GM18517 (cell line): ENCODE results near the gene ZNF609.

Experiments
- ATAC-seq: cut with Tn5 transposase; IDR thresholded peaks from one replicate; pipeline ENCODE4 v1.9.1; 2021; ENCODE audit warnings: mild to moderate bottlenecking, moderate library complexity; ENCODE audit not compliant: unreplicated experiment

The ZNF609 gene, protein sequence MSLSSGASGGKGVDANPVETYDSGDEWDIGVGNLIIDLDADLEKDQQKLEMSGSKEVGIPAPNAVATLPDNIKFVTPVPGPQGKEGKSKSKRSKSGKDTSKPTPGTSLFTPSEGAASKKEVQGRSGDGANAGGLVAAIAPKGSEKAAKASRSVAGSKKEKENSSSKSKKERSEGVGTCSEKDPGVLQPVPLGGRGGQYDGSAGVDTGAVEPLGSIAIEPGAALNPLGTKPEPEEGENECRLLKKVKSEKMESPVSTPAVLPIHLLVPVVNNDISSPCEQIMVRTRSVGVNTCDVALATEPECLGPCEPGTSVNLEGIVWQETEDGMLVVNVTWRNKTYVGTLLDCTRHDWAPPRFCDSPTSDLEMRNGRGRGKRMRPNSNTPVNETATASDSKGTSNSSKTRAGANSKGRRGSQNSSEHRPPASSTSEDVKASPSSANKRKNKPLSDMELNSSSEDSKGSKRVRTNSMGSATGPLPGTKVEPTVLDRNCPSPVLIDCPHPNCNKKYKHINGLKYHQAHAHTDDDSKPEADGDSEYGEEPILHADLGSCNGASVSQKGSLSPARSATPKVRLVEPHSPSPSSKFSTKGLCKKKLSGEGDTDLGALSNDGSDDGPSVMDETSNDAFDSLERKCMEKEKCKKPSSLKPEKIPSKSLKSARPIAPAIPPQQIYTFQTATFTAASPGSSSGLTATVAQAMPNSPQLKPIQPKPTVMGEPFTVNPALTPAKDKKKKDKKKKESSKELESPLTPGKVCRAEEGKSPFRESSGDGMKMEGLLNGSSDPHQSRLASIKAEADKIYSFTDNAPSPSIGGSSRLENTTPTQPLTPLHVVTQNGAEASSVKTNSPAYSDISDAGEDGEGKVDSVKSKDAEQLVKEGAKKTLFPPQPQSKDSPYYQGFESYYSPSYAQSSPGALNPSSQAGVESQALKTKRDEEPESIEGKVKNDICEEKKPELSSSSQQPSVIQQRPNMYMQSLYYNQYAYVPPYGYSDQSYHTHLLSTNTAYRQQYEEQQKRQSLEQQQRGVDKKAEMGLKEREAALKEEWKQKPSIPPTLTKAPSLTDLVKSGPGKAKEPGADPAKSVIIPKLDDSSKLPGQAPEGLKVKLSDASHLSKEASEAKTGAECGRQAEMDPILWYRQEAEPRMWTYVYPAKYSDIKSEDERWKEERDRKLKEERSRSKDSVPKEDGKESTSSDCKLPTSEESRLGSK (N-terminal part only)

DNA sequence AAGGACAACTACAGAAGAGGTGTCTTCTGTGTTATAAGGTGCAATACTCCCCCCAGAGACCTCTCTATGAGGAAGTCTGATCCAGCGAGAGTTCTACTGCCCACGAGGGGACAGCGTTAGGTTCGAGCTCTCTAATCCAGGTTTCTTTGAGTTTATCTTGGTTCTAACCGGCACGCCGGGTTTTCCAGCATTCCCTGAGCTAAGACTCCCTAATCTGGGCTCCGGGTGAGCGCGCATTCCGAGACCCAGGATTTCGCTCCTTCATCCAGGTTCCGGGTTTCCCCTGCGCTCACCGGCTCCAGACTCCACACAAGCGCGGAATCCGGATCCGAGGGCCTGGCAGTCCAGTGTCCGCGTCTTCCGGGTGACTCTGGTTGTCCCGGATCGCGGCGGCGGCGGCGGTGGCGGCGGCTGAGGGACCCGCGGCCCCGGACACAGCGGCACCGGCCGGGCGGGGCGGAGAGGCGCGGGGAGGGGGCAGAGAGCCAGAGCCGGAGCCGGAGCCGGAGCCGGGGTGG lies at the start of gene ZNF609:
TSS of gene ZNF609 (plus strand) at position 373 of the 518 bp plus-strand sequence. CDS start 38,842 bp downstream, outside the sequence.
- no peak for ATAC-seq

DNA sequence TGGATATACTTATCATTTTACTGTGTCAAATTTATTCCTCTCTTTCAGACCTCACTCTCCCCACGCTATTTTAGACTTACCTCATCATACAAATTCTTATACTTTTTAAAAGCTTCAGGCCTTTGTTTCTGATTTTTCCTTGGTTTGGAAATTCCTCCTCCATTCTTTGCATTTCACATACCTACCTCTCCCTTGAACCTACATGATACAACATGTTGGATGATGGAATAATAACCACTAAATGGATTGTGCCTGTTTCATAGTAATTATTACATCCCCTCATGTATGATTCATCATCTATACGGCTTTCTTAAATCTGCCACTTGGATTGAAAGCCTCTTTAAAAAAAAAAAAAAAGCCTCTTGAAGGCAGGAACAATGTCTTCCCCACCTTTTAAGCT lies 48.2 kb upstream of the ZNF609 start:
- no peak for ATAC-seq

DNA sequence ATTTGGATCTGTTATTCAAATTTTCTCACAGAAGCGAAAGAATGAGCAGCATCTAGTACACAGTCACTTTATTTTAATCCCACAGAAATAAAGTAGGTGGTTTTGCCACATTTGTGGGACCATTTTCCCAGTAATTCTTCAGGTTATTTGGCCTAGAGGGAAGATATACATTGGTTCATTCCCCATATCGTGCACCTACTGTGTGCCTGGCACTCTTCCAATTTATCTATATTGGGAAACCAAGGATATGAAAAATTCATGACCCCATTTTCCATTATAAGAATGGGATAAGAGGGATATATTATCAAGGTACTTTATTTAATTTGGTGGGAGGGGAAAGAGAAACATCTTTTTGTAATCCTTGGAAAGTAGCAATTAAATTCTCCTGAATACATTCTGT lies 37.7 kb upstream of the ZNF609 start:
- ATAC-seq, result no peak

DNA sequence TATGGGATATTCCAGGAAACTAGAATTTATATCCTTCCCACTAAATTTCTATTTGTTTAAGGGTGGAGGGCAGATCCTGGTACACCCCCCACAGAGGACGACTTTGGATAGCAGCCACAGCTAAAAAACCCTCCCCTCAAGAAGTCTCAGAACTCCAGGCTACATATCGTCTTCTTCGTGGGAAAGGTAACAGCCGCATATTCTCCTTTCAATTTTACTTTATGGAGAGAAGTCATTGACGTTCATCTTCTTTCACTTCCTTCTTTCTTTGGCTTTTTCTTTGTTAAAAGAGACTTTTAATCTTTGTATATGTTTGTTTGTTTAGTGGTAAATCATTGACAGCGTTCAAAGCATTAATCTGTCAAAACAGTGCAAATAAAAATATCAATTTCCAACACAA lies 36.4 kb upstream of the ZNF609 start:
- peak; percentile 49 for ATAC-seq

DNA sequence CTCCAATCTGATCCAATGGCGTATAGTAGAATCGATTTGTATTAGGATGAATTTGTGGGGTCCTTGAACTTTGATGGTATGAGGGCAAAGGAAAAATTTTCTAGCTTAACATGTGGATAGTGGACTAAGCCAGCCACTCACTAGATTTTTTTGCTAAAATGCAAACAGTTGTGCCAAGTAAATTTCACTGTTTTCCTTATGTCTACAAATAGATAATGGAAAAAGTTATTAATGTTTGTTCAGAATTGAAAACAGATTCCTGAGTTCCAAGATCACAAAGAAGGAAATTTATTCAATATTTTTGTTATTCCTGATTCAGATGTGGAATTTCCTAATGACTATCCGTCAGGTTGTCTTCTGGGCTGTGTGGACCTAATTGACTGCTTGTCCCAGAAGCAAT lies 35.2 kb upstream of the ZNF609 start:
- no peak for ATAC-seq

DNA sequence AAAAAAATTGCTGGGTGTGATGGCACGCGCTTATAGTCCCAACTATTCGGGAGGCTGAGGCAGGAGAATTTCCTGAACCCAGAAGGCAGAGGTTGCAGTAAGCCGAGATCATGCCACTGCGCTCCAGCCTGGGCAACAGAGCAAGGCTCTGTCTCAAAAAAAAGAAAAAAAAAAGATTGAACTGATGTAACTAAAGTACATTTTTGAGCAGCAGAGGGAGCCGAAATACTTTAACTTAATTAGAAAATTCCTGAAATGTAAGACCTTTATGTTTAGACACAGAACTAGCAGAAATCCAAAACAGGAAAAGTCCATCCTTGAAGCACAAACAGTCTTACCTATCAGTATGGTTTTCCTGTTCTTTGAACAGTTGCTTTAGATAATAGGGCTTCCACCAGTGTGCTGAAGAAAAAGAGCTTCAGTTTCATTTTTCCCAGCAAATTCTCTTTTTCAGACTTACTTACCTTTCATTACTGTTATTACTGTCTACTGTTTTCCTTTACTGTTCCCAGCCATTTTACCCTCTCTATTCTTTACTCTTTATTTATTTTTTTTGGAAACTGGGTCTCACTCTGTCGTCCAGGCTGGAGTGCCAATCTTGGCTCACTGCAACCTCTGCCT lies 33.4 kb upstream of the ZNF609 start:
- no peak for ATAC-seq

DNA sequence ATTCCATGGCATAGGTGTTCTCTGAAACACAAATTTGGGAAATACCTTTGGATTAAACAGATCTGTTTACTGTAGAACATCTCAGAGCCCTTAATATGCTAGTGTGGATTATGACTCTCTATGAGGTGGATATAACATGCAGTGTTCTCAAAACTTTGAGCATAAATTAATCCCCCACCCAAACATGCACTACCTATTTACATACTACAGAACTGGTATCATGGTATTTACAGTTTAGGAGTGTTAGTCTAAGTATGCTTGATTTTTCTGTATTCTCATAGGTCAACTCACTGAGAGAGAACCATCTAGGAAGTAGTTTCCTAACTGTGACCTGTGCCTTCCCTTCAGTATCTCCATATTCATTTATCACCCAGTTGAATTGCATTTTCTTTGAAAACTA lies 30.9 kb upstream of the ZNF609 start:
- no peak for ATAC-seq

DNA sequence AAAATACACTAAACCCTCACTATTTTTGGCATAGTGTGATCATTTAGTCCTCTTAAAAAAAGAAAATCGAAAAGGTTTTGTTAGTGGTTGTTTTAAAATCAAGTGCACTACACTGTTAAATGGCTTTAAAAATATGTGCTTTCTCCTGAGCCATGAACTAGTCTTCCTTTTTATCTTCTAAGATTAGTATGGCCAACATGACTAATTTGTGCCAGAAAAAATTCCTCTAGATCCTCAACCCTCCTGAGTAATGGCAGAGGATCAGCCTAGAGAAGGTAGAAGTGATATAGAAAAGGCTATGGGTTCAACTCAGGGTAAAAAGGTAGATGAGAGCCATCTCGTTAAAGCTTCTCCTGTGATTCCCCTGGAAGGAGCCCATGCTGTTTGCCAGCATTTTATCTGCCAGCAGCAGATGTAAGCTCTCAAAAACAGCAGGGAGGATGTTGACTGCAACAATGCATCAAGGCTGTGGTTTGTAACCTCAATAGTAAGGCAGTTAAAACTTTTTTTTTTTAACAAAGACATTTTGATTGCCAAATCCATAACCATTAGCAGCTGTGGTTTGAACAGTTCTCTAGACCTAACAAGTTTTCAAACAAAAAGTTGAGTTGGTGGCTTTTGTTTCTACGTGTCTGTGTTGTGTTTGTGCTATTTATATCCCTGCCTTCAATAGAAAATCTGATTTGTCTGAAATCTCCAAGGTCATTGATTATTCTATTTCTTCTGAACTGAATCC lies 30.2 kb upstream of the ZNF609 start:
- ATAC-seq, result no peak

DNA sequence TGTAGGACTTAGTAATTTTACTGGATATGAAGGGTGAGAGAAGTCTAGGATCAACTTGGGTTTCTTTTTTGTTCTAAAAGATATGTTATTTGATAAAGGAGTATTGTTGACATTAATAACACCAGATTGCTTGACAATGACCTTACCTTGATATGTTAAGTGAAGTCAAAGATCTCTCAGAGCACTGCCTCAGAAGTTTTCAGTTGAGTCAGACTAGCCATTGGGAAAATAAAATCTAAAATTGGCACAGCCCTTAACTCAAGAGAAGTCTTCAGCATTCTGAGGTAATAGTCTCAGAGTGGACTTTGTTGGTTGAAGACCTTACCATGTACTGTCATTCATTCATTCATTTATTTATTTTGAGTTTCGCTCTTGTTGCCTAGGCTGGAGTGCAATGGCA lies 22.4 kb upstream of the ZNF609 start:
- no peak for ATAC-seq

DNA sequence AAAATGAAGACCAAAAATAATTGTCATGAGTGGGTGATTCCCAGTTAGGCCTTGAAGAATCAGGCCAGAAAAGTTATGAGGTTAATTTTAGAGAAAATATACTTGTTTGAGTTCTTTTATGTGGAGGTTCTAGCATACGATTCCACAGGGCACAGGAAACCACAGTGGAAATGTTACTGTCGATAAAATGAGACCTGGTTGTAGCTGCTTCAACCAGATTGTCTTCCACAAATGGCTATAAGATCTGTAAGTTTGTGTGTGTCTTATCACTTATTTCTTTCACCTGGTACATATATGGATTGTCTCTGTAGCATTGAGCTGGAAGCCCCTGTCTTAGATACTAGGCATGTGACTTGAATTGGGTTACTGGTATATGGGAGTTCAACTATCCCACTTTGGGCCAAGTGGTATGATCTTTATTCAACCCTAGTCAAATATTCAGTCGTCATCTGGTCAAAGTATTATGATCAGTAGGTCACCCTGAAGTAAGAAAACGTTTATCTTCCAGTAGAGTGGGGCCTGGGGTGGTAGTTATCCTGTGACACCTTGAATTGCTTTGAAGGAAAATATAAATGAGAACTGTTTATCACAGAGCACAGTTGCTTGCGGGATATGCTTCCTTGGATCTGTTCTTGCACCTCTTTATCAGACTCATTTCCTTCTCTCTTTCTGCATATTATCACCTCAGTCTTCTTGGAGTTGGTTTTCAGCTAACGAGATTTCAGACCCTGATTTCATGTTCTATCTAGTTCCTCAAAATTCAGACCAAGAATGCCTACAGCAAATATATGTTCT lies 21.5 kb upstream of the ZNF609 start:
- no peak for ATAC-seq

DNA sequence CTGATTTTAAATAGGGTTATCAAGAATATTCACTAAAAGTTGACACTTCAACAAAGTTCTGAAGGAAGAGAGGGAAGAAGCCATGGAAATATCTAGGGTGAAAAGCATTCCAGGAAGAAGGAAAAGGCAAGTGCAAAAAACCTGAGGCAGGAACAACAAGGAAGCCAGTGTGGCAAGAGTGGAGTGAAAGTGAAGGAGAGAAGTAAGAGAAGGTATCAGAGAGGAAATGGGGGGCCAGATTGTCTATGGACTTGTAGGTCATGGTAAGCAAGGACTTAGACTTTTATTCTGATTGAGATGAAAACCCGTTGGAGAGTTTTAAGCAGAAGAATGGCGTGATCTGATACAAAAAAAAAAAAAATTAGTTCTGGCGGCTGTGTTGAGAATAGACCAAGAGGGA lies 18.5 kb upstream of the ZNF609 start:
- ATAC-seq, result no peak

DNA sequence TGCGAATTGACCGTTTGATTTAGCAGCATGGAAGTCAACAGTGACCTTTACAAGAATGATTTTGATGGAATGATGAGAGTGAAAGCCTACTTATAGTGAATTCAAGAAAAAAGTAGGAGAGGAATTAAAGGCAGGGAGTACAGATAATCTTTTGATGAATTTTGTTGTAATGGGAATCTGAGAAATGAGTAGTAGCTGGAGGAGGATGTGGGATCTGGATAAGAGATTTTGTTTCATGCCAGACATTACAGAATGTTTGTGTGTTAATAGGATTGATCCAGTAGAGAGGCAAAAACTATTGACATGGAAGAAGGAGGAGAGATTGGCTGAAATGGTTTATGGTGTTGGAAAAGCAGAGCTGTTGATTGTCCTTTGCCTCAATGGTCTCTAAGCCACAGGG lies 17.4 kb upstream of the ZNF609 start:
- no peak for ATAC-seq

DNA sequence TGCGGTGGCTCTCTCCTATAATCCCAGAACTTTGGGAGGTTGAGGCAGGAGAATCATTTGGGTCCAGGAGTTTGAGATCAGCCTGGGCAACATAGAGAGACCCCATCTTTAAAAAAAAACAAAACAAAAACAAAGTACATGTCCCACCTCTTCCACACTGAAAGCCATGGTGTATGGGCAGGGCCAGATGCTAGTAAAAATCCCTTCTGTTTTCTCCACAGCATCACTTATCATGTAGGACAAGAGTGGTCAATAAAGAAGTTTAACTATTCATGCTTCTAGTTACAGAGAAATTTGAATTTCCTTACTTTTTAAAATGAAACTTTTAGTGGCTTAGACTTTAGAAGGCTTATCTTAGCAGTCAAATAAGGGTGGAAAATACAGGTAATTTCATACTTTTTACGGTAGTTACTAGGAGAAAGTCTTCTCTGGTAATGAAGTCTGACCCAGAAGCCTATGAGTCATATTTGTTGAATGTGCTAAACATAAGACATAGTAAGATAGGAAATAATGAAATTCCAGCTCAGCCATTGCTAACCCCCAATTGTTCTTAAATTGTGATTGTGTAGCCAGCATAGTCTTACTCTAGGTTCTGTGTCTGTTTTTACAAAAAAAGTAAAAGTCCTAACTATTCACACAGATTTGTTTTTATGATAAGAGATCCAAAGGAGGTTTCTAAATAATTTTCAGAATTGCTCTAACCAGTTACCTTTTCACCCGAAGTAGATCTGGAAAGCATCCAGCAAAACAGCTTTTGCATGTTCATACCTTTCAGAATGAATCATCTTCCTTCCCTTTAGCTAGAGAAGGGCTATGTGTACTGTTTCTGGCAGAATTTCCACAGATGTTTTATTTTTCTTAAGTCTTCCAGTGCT lies 16.4 kb upstream of the ZNF609 start:
- ATAC-seq, result no peak

DNA sequence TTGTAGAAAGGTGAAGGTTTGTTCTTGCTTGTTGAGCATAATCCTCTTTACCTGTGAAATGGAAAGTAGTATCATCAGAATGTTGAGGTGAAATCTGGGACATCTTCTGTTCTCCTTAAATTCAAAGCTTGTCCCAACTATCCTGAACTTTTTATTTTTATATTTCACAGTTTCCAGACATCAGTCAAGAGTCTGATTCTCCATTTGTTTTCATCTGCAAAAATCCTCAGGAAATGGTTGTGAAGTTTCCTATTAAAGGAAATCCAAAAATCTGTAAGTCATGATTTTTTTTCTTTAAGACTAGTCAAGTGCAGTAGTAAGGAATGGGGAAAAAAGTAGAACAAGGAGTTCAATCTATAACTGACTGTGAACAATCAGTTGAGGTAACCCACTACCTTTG lies 15.5 kb upstream of the ZNF609 start:
- ATAC-seq, result no peak

DNA sequence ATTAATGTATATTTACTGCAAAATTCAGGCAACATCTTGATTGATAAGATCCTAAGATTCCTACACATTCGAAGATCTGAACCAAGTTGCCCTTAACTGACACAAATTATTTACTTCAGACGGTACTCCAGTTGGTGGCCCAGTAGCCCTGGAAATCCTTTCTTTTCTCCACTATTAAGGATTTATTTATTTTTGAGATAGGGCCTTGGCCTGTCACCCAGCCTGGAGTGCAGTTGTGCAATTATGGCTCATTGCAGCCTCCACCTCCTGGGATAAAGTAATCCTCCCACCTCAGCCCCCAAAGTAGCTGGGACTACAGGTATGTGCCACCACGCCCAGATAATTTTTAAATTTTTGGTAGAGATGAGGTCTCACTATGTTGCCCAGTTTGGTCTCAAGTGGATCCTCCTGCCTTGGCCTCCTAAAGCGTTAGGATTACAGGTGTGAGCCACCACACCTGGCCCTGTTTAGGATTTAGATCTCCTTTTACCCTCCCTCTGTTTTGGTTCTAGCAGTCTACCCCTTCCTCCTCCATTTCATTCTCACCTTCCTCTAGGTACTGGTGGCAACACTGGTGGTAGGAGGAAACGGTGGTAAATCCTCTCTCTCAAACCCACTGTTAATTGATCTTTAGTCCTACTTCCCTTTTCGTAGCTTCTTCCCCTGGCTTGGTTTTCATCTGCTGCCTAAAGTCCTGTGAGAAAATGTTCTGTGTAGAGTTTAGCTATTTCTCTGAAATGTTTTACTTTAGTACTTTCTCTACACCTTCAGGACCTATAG lies 12.7 kb upstream of the ZNF609 start:
- no peak for ATAC-seq

DNA sequence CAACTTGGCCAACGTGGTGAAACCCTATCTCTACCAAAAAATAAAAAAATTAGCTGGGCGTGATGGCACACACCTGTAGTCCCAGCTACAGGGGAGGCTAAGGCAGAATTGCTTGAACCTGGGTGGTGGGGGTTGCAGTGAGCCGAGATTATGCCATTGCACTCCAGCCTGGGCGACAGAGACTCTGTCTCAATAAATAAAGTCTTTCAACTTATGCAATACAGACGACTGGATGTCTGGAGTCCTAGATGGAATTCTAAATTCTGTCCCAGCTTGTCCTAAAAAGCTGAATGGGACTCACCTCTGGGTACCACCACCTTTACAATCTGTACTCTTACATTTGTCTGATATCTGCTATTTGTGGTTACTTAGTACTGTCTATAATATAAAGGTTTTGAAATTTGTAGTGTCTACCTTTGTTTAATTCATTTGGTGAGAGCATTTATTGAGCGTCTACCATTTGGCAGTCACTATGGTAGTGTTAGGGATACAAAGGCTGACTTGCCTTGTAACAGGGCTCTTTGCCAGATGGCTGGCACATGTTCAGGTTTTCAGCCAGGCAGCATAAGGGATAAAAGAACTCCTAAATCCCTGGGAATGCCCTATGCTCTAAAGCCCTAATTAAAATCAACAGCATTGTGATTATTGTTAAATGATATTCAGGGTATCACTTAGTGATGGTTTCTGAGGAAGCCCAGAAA lies 7.2 kb upstream of the ZNF609 start:
- no peak for ATAC-seq

DNA sequence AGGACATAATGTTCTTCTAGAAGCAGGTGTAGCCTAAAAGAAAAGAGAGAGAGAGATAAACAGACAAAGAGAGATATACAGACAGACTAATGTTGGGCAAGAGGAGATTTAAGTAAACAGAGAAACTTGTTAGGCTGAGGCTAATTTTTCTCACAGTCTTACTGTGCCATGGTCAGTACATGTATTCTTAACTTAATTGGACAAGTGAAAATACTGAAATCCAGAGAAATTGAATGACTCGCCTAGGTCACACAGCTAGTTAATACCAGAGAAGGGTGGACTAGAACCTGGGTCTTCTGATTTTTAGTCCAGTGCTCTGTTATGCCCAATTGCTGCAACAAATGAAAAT lies 6.7 kb upstream of the ZNF609 start:
- ATAC-seq, result no peak
